Left colon (tissue), 2 donors: Measurements from ENCODE around the gene SLC15A3. TPM values are rescaled to one million over a fixed set of nuclear protein-coding genes. Genes with fewer than 3 reads are reported as not detected.

Experiments
- ATAC-seq: fragments of 200-7000 bp; cut with Tn5 transposase; one replicate; pipeline ENCODE4 v1.9.1; 2020; ENCODE audit warnings: mild to moderate bottlenecking, moderate library complexity
- DNase-seq, 2 donors: peaks; one replicate each; pipeline ENCODE4 v3.0.0-alpha.2; 2020
- intact Hi-C, 2 donors: fragments of 100-400 bp; cut with DNase I in 1 of 2; cut with micrococcal nuclease in 1 of 2; formaldehyde crosslinking; loops; one replicate each; pipeline versions ENCODE4 v1.11.2 to v1.14.0; 2022; cut with DNase I, micrococcal nuclease
- total RNA-seq, 2 donors: library from RNA; stranded (reverse); fragmentation: NEBNext Ultra II Directional; extraction: Animal tissue kit (Norgen Biotek cat#: 25700); gene quantifications; one replicate each; pipeline ENCODE4 v1.2.1, GENCODE V29; 2021
- donor health status: DM: no; HTN: no; CAD: no.
- donor health status: DM: yes; HTN: yes; CAD: no.

The SLC15A3 gene
- total RNA-seq, 2 donors from 2014 or later: 8.6 to 15.1 TPM

GRCh38 chr11:60934790-60935605 is 17.0 kb downstream of the SLC15A3 start:
- intact Hi-C loops: no loop called here
- DNase-seq (no peak), ATAC-seq (no peak)

GRCh38 chr11:60934124-60934789 is 17.7 kb downstream of the SLC15A3 start:
- intact Hi-C loops: no loop called here
- ATAC-seq: no peak
- DNase-seq: no peak

- DNase-seq (no peak), ATAC-seq (no peak)
- intact Hi-C loops: no loop called here
These were observed 18.4 kb downstream of the SLC15A3 start for GRCh38 chr11:60933416-60934123.

GRCh38 chr11:60932605-60933356 is 19.2 kb downstream of the SLC15A3 start:
- DNase-seq (no peak), ATAC-seq (no peak)
- intact Hi-C loops: no loop called here

- no peak for DNase-seq
- ATAC-seq: no peak
- intact Hi-C loops: no loop called here
These were observed 20.1 kb downstream of the SLC15A3 start for GRCh38 chr11:60931917-60932316.

- intact Hi-C loops: no loop called here
- ATAC-seq (no peak), DNase-seq (no peak)
These were observed 21.6 kb downstream of the SLC15A3 start for GRCh38 chr11:60930394-60930793.

- DNase-seq: no peak
- ATAC-seq: no peak
These were observed 22.2 kb downstream of the SLC15A3 start for GRCh38 chr11:60929764-60930163.

GRCh38 chr11:60928563-60929001 is 23.4 kb downstream of the SLC15A3 start:
- DNase-seq (no peak), ATAC-seq (no peak)
- intact Hi-C loops: no loop called here

More at GRCh38 chr11:60929764-60930163, 22.2 kb downstream of the SLC15A3 start:
- intact Hi-C loops: no loop called here

GRCh38 chr11:60927600-60927999 is 24.4 kb downstream of the SLC15A3 start:
- ATAC-seq: no peak
- intact Hi-C loops: no loop called here
- no peak for DNase-seq

- no peak for ATAC-seq
These were observed 24.8 kb downstream of the SLC15A3 start for GRCh38 chr11:60927061-60927592.

GRCh38 chr11:60926500-60926899 is 25.5 kb downstream of the SLC15A3 start:
- DNase-seq: no peak

More at GRCh38 chr11:60927061-60927592, 24.8 kb downstream of the SLC15A3 start:
- intact Hi-C loops: no loop called here
- no peak for DNase-seq

GRCh38 chr11:60925868-60926267 is 26.1 kb downstream of the SLC15A3 start:
- ATAC-seq: no peak
- intact Hi-C loops: no loop called here
- DNase-seq: no peak

More at GRCh38 chr11:60926500-60926899, 25.5 kb downstream of the SLC15A3 start:
- intact Hi-C loops: no loop called here
- no peak for ATAC-seq

- DNase-seq (no peak), ATAC-seq (no peak)
- intact Hi-C loops: no loop called here
These were observed 26.8 kb downstream of the SLC15A3 start for GRCh38 chr11:60924906-60925853.

GRCh38 chr11:60924110-60924905 is 27.7 kb downstream of the SLC15A3 start, which contains the start of gene TMEM132A:
TSS of gene TMEM132A (plus strand) at chr11:60924460. CDS start at chr11:60924634, 174 bp downstream.
- intact Hi-C loops: no loop called here
- peak; percentile 69 to 83 for DNase-seq
- peak; percentile 95 for ATAC-seq

- DNase-seq (no peak), ATAC-seq (peak; percentile 19)
- intact Hi-C loops: no loop called here
These were observed 28.2 kb downstream of the SLC15A3 start for GRCh38 chr11:60923800-60924109.

GRCh38 chr11:60923326-60923725 is 28.6 kb downstream of the SLC15A3 start:
- DNase-seq (no peak), ATAC-seq (no peak)
- intact Hi-C loops: no loop called here

GRCh38 chr11:60922906-60923305 is 29.1 kb downstream of the SLC15A3 start:
- DNase-seq (no peak), ATAC-seq (no peak)
- intact Hi-C loops: no loop called here
